ENCODE data around the gene DNAJB13.

- TF ChIP-seq EZH2 (IDR thresholded peaks at IDR 0.05; ENCODE audit: insufficient read depth, poor library complexity, severe bottlenecking) (no peak), EZH2phosphoT487 (IDR thresholded peaks at IDR 0.05; ENCODE audit: insufficient read depth, low read depth) (no peak)
These were observed 46.4 kb downstream of the DNAJB13 start for GRCh38 chr11:73997120-73997770.

Measured in GM23248 (cell line).